ENCODE data around the gene CD58. TPM values are rescaled to one million over a fixed set of nuclear protein-coding genes. Genes with fewer than 3 reads are reported as not detected.

Gene CD58
- total and polyA plus RNA-seq, 11 donors: 19.6 to 45.8 (median 30.8) TPM

- Histone ChIP-seq H3K4me1 (peaks cover 0 to 12% (median 5%) of the 10 kb centered on the region in 12 donors), H3K36me3 (no peaks in the 10 kb centered on the region), H3K27me3 (no peaks in the 10 kb centered on the region), H3K27ac (no peak overlapping the region), H3K4me3 (no peak overlapping the region), H3K9me3 (no peaks in the 10 kb centered on the region)
- TF ChIP-seq CTCF (IDR thresholded peaks at IDR 0.05) (no peak), POLR2A (IDR thresholded peaks at IDR 0.05) (no peak)
- intact Hi-C loops (cut with DNase I): no loop called here
- 94 to 97% (median 95%) methylated on average over 1 of the region's 1 CpG for WGBS, 4 donors
- ATAC-seq (no peak), DNase-seq (no peak)
These were observed 100.2 kb downstream of the CD58 start for GRCh38 chr1:116470671-116471070.

GRCh38 chr1:116466810-116467557 is 103.8 kb downstream of the CD58 start:
- H3K4me1 ChIP-seq: no peaks in the 10 kb centered on the region
- ATAC-seq: no peak
- no peaks in the 10 kb centered on the region for H3K36me3 ChIP-seq
- WGBS, 4 donors: 91 to 97% (median 94%) methylated on average over 2 of the region's 2 CpGs
- no peak overlapping the region for H3K27ac ChIP-seq
- H3K27me3 ChIP-seq: no peaks in the 10 kb centered on the region
- no peak overlapping the region for H3K4me3 ChIP-seq
- H3K9me3 ChIP-seq: no peaks in the 10 kb centered on the region
- DNase-seq: no peak
- intact Hi-C loops (cut with DNase I): no loop called here
- no peak for TF ChIP-seq POLR2A (IDR thresholded peaks at IDR 0.05)
- TF ChIP-seq CTCF (IDR thresholded peaks at IDR 0.05): no peak

GRCh38 chr1:116465845-116466685 is 104.8 kb downstream of the CD58 start:
- intact Hi-C loops (cut with DNase I): no loop called here
- Histone ChIP-seq H3K9me3 (no peaks in the 10 kb centered on the region), H3K27ac (no peak overlapping the region), H3K4me1 (no peaks in the 10 kb centered on the region), H3K4me3 (no peak overlapping the region), H3K36me3 (no peaks in the 10 kb centered on the region), H3K27me3 (no peaks in the 10 kb centered on the region)
- peak in 3 of 4 donors; percentile 32 to 34 (median 34) for ATAC-seq
- TF ChIP-seq CTCF (IDR thresholded peaks at IDR 0.05) (no peak), POLR2A (IDR thresholded peaks at IDR 0.05) (no peak)
- DNase-seq: no peak
- WGBS, 4 donors: 57 to 68% (median 61%) methylated on average over 10 of the region's 10 CpGs

- TF ChIP-seq CTCF (IDR thresholded peaks at IDR 0.05): no peak
- no peak for TF ChIP-seq POLR2A (IDR thresholded peaks at IDR 0.05)
- DNase-seq: no peak
- WGBS, 4 donors: 90 to 96% (median 92%) methylated on average over 4 of the region's 4 CpGs
These were observed 105.4 kb downstream of the CD58 start for GRCh38 chr1:116465477-116465844.

More at GRCh38 chr1:116465477-116465844, 105.4 kb downstream of the CD58 start:
- no peak for ATAC-seq
- Histone ChIP-seq H3K36me3 (no peaks in the 10 kb centered on the region), H3K4me1 (no peaks in the 10 kb centered on the region), H3K27ac (no peak overlapping the region), H3K9me3 (no peaks in the 10 kb centered on the region), H3K27me3 (no peaks in the 10 kb centered on the region), H3K4me3 (no peak overlapping the region)
- intact Hi-C loops (cut with DNase I): no loop called here
